CD4-positive, alpha-beta T cell treated with Interleukin-6 at 100 ng/mL for 8 hours (primary cell): ENCODE data around the gene ZNF20.
A peak's percentile ranks its signal among the peaks of the same experiment; 100 is the strongest.

Source experiments
- DNase-seq: peaks from one replicate; pipeline ENCODE4 v3.0.0-alpha.2; 2020; ENCODE audit warnings: mixed read lengths, low spot score

The ZNF20 gene

GRCh38 chr19:12139885-12140544 lies at the start of gene ZNF20:
Gene ZNF20 (minus strand): TSS chr19:12140350. CDS start chr19:12140182, 168 bp downstream.
- DNase-seq, result peak; percentile 88

GRCh38 chr19:12187625-12188024 lies 47.5 kb upstream of the ZNF20 start:
- DNase-seq, result no peak

DNA sequence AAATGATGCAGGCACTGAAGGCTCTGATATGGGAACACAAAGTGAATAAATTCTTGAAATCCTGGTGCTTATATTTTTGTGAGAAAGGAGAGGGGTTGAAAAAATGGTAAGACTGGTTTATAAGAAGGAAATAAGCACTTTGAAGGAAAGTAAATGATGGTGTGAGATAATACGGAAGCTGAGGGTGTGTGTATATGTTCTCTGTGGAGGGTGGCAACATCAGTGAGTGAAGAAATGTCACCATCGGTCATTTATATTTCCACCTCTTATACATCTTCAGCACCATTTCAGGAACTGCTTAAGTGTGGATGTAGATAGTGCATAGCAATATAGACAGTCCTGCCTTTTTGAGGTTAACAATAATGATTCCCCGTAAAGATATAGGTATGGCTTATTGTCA lies 40.2 kb upstream of the ZNF20 start:
- DNase-seq, result no peak

- DNase-seq, result no peak
Observed at GRCh38 chr19:12166626-12167025, 26.5 kb upstream of the ZNF20 start.

DNA sequence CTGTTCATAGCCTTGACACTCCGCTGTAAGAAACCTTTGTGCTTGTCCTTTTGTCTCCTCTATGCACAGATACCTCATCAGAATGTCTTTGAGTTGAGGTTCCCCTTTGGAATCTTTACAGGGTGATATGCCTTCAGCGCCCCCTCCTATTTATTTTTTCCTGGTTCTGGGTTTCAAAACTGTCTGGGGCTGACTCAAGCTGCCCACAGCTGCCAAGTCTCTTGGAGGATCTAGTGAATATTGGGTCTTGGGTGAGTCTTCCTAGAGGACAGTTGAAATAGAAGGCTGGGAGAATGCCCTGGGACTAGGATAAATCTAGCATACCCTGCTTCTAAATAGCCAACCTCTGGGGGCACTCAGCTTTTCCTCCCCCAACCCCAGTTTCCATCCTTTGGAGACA lies 23.7 kb upstream of the ZNF20 start:
- DNase-seq, result no peak

DNA sequence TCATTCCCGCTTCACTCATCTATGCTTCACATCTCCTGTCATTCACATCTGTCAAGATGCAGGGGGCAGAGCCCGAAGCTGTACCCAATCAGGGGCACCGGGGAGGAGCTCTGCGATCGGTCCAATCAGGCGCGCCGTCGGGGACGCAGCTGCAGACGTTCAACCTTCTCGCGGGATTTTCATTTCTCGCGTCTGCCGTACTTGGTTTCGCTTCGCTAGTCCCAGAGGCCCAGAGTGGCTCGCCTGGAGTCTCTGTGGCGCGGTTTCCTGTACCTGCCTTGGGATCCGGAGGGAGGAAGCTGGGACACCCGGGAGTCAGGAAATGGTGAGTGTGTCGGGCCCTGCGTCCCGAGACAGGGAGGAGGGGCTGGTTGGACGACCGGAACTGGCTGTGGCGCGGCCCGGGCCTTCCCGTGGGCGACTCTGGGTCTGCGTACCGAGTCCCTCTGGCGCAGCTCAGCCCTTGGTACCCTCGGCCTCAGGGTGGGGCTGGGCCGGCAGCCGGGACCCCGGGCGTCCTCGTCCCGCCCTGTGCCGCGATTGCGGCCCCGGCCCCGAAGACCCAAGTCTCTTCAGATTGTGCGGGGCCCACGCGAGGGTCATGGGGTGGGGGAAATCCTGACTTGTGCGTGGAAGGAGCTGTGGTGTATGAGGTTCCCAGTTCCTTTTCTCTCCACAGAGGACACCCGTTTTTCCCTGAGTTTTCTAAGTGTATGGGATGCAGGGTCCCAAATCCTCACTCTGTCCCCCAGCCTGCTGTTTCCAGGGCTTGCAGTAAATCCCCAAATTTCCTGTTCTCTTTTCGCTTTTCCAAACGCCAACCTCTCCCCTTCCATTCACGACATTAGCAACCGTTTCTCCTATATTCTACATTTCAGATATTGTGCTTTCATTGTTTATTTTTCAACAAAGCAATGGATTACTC lies 23.0 kb upstream of the ZNF20 start, which contains the start of gene ZNF136:
Gene ZNF136 (plus strand): TSS at position 215 of the 925 bp plus-strand sequence. CDS start 108 bp downstream, at position 323.
- DNase-seq, result peak; percentile 93

DNA sequence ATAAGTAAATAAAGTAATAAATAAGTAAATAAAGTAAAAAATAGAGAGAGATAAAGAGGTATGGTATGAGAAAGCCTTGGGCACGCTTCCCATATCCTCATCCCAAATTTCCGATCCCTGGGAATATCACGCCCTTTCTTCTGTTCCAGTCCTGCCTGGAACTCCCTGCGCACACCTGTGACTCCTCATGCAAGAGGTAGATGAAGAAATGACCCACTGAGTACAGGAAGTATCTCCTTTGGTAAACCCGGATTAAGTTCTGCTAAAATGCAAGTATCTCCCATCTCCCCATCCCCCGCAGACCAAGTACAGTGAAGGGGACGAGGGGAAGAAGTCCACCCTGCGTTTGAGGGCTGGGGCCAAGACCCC lies 22.3 kb upstream of the ZNF20 start:
- DNase-seq, result no peak

GRCh38 chr19:12159773-12160414 lies 19.7 kb upstream of the ZNF20 start:
- DNase-seq, result no peak

- DNase-seq, result peak; percentile 11
Observed at GRCh38 chr19:12156223-12157058, 16.3 kb upstream of the ZNF20 start, which contains the start of gene ZNF625. Gene ZNF625 (minus strand): TSS chr19:12156734. CDS start chr19:12156558, 176 bp downstream.

GRCh38 chr19:12155324-12155860 lies 15.2 kb upstream of the ZNF20 start:
- no peak for DNase-seq

GRCh38 chr19:12145348-12145747 lies 5.2 kb upstream of the ZNF20 start:
- DNase-seq, result no peak

DNA sequence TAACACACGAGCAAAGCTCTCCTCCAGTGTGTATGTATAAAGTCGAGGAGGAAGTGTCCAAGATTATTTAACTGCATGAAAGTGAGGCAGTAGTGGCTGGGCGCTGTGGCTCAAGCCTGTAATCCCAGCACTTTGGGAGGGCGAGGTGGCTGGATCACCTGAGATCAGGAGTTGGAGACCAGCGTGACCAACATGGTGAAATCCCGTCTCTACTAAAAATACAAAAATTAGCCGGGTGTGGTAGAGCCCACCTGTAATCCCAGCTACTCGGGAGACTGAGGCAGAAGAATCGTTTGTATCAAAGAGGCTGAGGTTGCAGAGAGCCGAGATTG lies 1.2 kb upstream of the ZNF20 start:
- DNase-seq, result no peak

GRCh38 chr19:12140545-12141404 lies 625 bp upstream of the ZNF20 start:
- DNase-seq, result peak; percentile 85

DNA sequence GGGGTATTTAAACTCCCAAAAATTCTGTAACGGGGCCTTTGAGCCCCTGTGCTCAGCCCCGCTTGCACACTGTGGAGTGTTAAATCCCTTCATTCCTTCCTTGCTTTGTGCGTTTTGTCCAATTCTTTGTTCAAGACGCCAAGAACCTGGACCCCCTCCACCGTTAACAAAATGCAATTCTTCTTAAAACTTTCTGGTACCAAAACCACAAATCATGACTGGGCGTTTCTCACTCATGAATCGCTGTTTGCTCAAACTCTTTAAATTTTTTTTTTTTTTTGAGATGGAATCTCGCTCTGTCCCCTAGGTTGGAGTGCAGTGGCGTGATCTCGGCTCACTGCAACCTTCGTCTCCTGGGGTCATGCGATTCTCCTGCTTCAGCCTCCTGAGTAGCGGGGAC lies 881 bp downstream of the ZNF20 start:
- DNase-seq, result no peak

- DNase-seq, result peak; percentile 26
Observed at GRCh38 chr19:12137221-12137940, 2.8 kb downstream of the ZNF20 start.

DNA sequence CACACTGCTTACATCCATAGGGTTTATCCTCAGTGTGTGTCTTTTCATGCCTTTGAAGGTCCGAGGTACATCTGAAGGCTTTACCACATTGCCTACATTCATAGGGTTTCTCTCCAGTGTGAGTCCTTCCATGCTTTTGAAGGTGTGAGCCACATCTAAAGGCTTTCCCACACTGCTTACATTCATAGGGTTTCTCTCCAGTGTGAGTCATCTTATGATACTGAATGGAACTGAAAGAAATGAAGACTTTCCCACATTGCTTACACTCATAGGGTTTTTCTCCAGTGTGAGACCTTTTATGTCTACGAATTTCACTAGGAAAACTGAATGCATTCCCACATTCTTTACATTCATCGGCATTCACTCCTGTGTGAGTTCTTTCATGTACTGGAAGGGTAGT lies 7.1 kb downstream of the ZNF20 start:
- no peak for DNase-seq

- DNase-seq, result peak; percentile 5
Observed at GRCh38 chr19:12126707-12127106, 13.4 kb downstream of the ZNF20 start.

DNA sequence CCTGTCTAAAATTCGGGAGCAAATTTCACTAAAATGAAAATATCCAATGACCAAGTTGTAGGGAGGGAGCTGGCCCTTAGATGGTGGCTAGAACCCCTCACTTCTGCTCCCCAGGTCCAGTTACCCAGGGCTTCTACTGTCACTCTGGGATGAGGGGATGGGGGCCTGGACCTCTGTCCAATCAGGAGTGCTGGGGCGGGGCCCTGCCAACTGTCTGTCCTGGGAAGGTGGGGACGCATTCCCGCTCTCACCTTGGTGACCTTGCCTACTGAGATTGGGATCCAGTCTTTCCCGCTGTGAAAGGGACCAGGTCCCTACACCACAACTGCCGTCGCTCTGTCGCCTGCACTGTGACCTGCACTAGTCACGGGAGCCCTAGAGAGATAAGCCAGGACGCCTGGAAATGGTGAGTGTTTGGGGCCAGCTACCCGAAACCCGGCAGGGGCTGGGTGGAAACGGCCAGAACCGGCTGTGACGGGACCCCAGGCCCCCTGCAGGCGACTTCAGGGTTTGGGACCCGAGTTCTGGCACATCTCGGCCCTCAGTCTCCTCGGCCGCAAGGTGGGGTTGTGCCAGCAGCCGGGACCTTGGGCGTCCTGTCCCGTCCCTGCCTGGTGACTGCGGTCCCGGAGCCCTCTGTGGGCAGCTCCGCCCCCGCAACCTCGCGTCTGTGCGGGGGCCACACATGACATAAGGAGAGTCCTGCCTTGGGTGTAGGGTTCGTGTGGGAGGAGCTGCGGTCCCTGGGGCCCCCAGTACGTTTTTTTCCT lies 22.8 kb downstream of the ZNF20 start:
- DNase-seq, result no peak

DNA sequence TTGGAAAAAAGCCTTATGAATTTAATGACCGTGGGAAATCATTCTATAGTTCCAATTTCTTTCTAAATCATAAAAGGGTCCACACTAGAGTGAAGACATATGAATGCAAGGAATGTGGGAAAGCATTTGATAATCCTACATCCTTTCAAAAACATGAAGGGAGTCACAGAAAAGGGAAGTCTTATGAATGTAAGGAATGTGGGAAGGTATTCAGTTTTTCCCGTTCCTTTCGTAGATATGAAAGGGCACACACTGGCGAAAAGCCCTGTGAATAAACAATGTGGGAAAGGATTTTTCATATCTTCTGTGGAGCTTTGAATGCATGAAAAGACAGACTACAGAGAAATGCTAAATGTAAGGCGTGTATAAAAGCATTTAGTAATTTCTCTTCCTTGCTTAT lies 27.0 kb downstream of the ZNF20 start:
- no peak for DNase-seq
